Osteocyte (in vitro differentiated cells): ENCODE measurements around the gene DOCK3. TPM values are rescaled to one million over a fixed set of nuclear protein-coding genes. Genes with fewer than 3 reads are reported as not detected.

Source experiments
- DNase-seq: peaks from one replicate; pipeline ENCODE4 v3.0.0; 2021; ENCODE audit warnings: mixed read lengths; ENCODE audit not compliant: unreplicated experiment; ENCODE audit errors: extremely low spot score
- H3K27ac Mint-ChIP-seq: one replicate; pipeline ENCODE4 v1.8.0; 2021; ENCODE audit warnings: mild to moderate bottlenecking, mixed read lengths; ENCODE audit not compliant: unreplicated experiment
- H3K27me3 Mint-ChIP-seq: one replicate; pipeline ENCODE4 v1.8.0; 2021; ENCODE audit warnings: mixed read lengths; ENCODE audit not compliant: unreplicated experiment
- H3K36me3 Mint-ChIP-seq: one replicate; pipeline ENCODE4 v1.8.0; 2021; ENCODE audit warnings: mixed read lengths; ENCODE audit not compliant: unreplicated experiment
- H3K4me1 Mint-ChIP-seq: one replicate; pipeline ENCODE4 v1.8.0; 2021; ENCODE audit warnings: mixed read lengths; ENCODE audit not compliant: unreplicated experiment
- H3K4me3 Mint-ChIP-seq: one replicate; pipeline ENCODE4 v1.8.0; 2021; ENCODE audit warnings: mild to moderate bottlenecking, moderate library complexity, mixed read lengths; ENCODE audit not compliant: unreplicated experiment
- H3K9me3 Mint-ChIP-seq: one replicate; pipeline ENCODE4 v1.8.0; 2021; ENCODE audit warnings: mixed read lengths; ENCODE audit not compliant: unreplicated experiment
- total RNA-seq: library from RNA; stranded (reverse); gene quantifications from 2 replicates; pipeline ENCODE4 v1.2.1, GENCODE V29; 2021
- TF ChIP-seq, protein P1 (sequence below): fragments of 200-600 bp; sonication (generic); IDR thresholded peaks from 2 replicates; pipeline ENCODE4 v1.5.0; 2021; ENCODE audit warnings: antibody characterized with exemption, mild to moderate bottlenecking, moderate library complexity

DOCK3 gene
- total RNA-seq, 1 donor from 2014 or later, result 0.24 TPM

GRCh38 chr3:51024765-51025632 is 350.3 kb downstream of the DOCK3 start:
- Mint-ChIP-seq H3K36me3 (no peaks in the 10 kb centered on the region), H3K9me3 (peaks cover 42% of the 10 kb centered on the region), H3K4me3 (no peak overlapping the region), H3K27me3 (no peaks in the 10 kb centered on the region), H3K4me1 (no peaks in the 10 kb centered on the region), H3K27ac (no peak overlapping the region)
- TF ChIP-seq, protein P1, sequence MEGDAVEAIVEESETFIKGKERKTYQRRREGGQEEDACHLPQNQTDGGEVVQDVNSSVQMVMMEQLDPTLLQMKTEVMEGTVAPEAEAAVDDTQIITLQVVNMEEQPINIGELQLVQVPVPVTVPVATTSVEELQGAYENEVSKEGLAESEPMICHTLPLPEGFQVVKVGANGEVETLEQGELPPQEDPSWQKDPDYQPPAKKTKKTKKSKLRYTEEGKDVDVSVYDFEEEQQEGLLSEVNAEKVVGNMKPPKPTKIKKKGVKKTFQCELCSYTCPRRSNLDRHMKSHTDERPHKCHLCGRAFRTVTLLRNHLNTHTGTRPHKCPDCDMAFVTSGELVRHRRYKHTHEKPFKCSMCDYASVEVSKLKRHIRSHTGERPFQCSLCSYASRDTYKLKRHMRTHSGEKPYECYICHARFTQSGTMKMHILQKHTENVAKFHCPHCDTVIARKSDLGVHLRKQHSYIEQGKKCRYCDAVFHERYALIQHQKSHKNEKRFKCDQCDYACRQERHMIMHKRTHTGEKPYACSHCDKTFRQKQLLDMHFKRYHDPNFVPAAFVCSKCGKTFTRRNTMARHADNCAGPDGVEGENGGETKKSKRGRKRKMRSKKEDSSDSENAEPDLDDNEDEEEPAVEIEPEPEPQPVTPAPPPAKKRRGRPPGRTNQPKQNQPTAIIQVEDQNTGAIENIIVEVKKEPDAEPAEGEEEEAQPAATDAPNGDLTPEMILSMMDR, result no peak
- no peak for DNase-seq

- H3K27ac Mint-ChIP-seq, result no peak overlapping the region
- TF ChIP-seq, protein P1, result no peak
- H3K36me3 Mint-ChIP-seq, result no peaks in the 10 kb centered on the region
- H3K4me3 Mint-ChIP-seq, result no peak overlapping the region
- no peaks in the 10 kb centered on the region for H3K4me1 Mint-ChIP-seq
- DNase-seq, result no peak
- no peaks in the 10 kb centered on the region for H3K27me3 Mint-ChIP-seq
- peaks cover 9% of the 10 kb centered on the region for H3K9me3 Mint-ChIP-seq
Measured at GRCh38 chr3:51031666-51032065, 356.9 kb downstream of the DOCK3 start.

DNA sequence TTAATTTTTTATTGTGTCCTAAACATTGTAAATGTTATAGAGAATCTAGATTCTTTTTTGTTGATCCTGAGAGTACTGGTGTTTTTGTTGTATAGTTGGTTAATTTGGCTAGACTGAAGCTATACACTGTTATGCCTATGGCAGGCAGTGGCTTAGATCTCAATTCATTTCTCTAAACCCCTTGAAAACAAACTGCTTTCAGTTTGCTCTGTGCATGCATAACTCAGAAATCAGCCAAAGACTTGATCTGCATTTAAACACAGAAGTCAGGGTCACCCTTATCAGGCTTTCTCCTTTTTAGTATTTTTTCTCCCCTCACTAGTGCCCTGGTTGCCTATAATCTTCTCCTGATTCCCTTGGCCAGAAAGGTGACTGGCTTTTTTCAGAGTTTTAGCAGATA is 360.9 kb downstream of the DOCK3 start:
- H3K36me3 Mint-ChIP-seq, result no peaks in the 10 kb centered on the region
- H3K4me1 Mint-ChIP-seq, result no peaks in the 10 kb centered on the region
- DNase-seq, result no peak
- H3K4me3 Mint-ChIP-seq, result no peak overlapping the region
- H3K9me3 Mint-ChIP-seq, result no peaks in the 10 kb centered on the region
- TF ChIP-seq, protein P1, result no peak
- no peaks in the 10 kb centered on the region for H3K27me3 Mint-ChIP-seq
- no peak overlapping the region for H3K27ac Mint-ChIP-seq

- H3K9me3 Mint-ChIP-seq, result no peaks in the 10 kb centered on the region
- TF ChIP-seq, protein P1, result no peak
Measured at GRCh38 chr3:51044982-51045381, 370.3 kb downstream of the DOCK3 start.

GRCh38 chr3:51052562-51052961 is 377.8 kb downstream of the DOCK3 start:
- no peak overlapping the region for H3K4me3 Mint-ChIP-seq
- no peaks in the 10 kb centered on the region for H3K36me3 Mint-ChIP-seq
- TF ChIP-seq, protein P1, result no peak
- no peaks in the 10 kb centered on the region for H3K9me3 Mint-ChIP-seq
- DNase-seq, result no peak
- H3K27ac Mint-ChIP-seq, result no peak overlapping the region
- H3K27me3 Mint-ChIP-seq, result no peaks in the 10 kb centered on the region
- H3K4me1 Mint-ChIP-seq, result no peaks in the 10 kb centered on the region

More at GRCh38 chr3:51044982-51045381, 370.3 kb downstream of the DOCK3 start:
- H3K27ac Mint-ChIP-seq, result no peak overlapping the region
- no peaks in the 10 kb centered on the region for H3K27me3 Mint-ChIP-seq
- H3K4me1 Mint-ChIP-seq, result no peaks in the 10 kb centered on the region
- no peaks in the 10 kb centered on the region for H3K36me3 Mint-ChIP-seq
- DNase-seq, result no peak
- no peak overlapping the region for H3K4me3 Mint-ChIP-seq
